A549 (cell line): ENCODE data around the gene SURF1. TPM values are rescaled to one million over a fixed set of nuclear protein-coding genes. Genes with fewer than 3 reads are reported as not detected.

Source experiments
- ATAC-seq, 2 experiments: fragments of 200-7000 bp in 1 of 2; fragments of >200 bp in 1 of 2; cut with Nextera tagmentation in 1 of 2; cut with Tn5 transposase in 1 of 2; 3 replicates each; pipeline versions ENCODE4 v1.8.0 to v1.9.1; 2018 to 2020; ENCODE audit warnings: mild to moderate bottlenecking in 1 of 2, moderate library complexity in 1 of 2
- CTCF ChIA-PET: fragments of 300-600 bp; sonication (Branson Sonifier 250); formaldehyde crosslinking; extraction: SDS; loops from one replicate; lab custom pipeline; 2021; ENCODE audit warnings: antibody characterized with exemption, inconsistent platforms; lab: Yijun Ruan, JAX
- POLR2A ChIA-PET: fragments of 350-600 bp; formaldehyde crosslinking; extraction: SDS; loops from one replicate; lab custom pipeline; 2021; ENCODE audit warnings: antibody characterized with exemption, inconsistent platforms; lab: Yijun Ruan, JAX
- DNase-seq, 2 experiments: peaks; one replicate each; pipeline versions ENCODE4 v3.0.0 to v3.0.0-alpha.2; 2011 to 2016; ENCODE audit warnings: low read depth in 1 of 2, low spot score in 1 of 2
- FAIRE-seq: peaks from 2 replicates; lab custom pipeline; 2011; peaks lifted over from hg19 to GRCh38; lab: Jason Lieb, UNC
- H3K27ac ChIP-seq, 2 experiments: fragments of >200 bp; sonication (Bioruptor Twin); formaldehyde crosslinking; 3 replicates each; pipeline ENCODE4 v1.5.1; 2016 to 2017
- H3K4me1 ChIP-seq: fragments of >200 bp; sonication (Bioruptor Twin); formaldehyde crosslinking; 3 replicates; pipeline ENCODE4 v1.6.1; 2016
- H3K4me2 ChIP-seq: fragments of >200 bp; sonication (Bioruptor Twin); formaldehyde crosslinking; 3 replicates; pipeline ENCODE4 v1.6.1; 2016
- H3K4me3 ChIP-seq: fragments of >200 bp; sonication (Bioruptor Twin); formaldehyde crosslinking; 3 replicates; pipeline ENCODE4 v1.5.1; 2016
- H3K9me3 ChIP-seq: fragments of >200 bp; sonication (Bioruptor Twin); formaldehyde crosslinking; 3 replicates; pipeline ENCODE4 v1.6.1; 2016
- ATOH8 ChIP-seq: fragments of 250-450 bp; sonication (Bioruptor Pico); IDR thresholded peaks from 2 replicates; pipeline ENCODE4 v1.5.0; 2020; ENCODE audit warnings: low read depth, mild to moderate bottlenecking, moderate library complexity
- CEBPB ChIP-seq, 2 experiments: fragments of >200 bp in 1 of 2; sonication (Bioruptor Twin) in 1 of 2; formaldehyde crosslinking in 1 of 2; IDR thresholded peaks; 2 replicates each; pipeline ENCODE4 v1.6.1; 2012 to 2016
- CHD4 ChIP-seq: fragments of 200-600 bp; sonication (generic); IDR thresholded peaks from 2 replicates; pipeline ENCODE4 v1.6.1; 2016; ENCODE audit warnings: antibody characterized with exemption, mild to moderate bottlenecking, borderline replicate concordance
- E2F6 ChIP-seq: IDR thresholded peaks from 2 replicates; pipeline ENCODE4 v1.6.1; 2012; ENCODE audit warnings: low read depth, borderline replicate concordance
- EHF ChIP-seq: fragments of 250-450 bp; sonication (Bioruptor Pico); IDR thresholded peaks from 2 replicates; pipeline ENCODE4 v1.5.0; 2020; ENCODE audit warnings: mild to moderate bottlenecking
- ELK1 ChIP-seq: fragments of 150-350 bp; IDR thresholded peaks from 2 replicates; pipeline ENCODE4 v1.6.1; 2014; ENCODE audit warnings: low read depth, mild to moderate bottlenecking, low read length
- EP300 ChIP-seq, 2 experiments: fragments of >200 bp; sonication (Bioruptor Twin); formaldehyde crosslinking; IDR thresholded peaks; 2 replicates in 1 of 2; 3 replicates in 1 of 2; pipeline ENCODE4 v1.6.1; 2016 to 2017
- ESRRA ChIP-seq: fragments of 150-350 bp; IDR thresholded peaks from 2 replicates; pipeline ENCODE4 v1.6.1; 2014; ENCODE audit warnings: mild to moderate bottlenecking, low read length, borderline replicate concordance
- FOXS1 ChIP-seq: fragments of 250-450 bp; sonication (Bioruptor Pico); IDR thresholded peaks from 2 replicates; pipeline ENCODE4 v1.5.0; 2020; ENCODE audit warnings: mild to moderate bottlenecking, moderate library complexity
- HOXA7 ChIP-seq: fragments of 250-450 bp; sonication (Bioruptor Pico); IDR thresholded peaks from 2 replicates; pipeline ENCODE4 v1.5.0; 2020; ENCODE audit warnings: mild to moderate bottlenecking, moderate library complexity
- HOXB13 ChIP-seq: fragments of 250-450 bp; sonication (Bioruptor Pico); IDR thresholded peaks from 2 replicates; pipeline ENCODE4 v1.5.0; 2020; ENCODE audit warnings: low read depth, mild to moderate bottlenecking, moderate library complexity
- JUNB ChIP-seq: fragments of >200 bp; sonication (Bioruptor Twin); formaldehyde crosslinking; IDR thresholded peaks from 2 replicates; pipeline ENCODE4 v1.6.1; 2016
- KDM5A ChIP-seq: fragments of 200-600 bp; sonication (generic); IDR thresholded peaks from 2 replicates; pipeline ENCODE4 v1.6.1; 2016; ENCODE audit warnings: antibody characterized with exemption, mild to moderate bottlenecking
- MAFK ChIP-seq: fragments of 450-650 bp; IDR thresholded peaks from 2 replicates; pipeline ENCODE4 v1.6.1; 2014; ENCODE audit not compliant: partially characterized antibody
- MYC ChIP-seq: IDR thresholded peaks from 2 replicates; pipeline ENCODE4 v1.6.1; 2012; ENCODE audit warnings: mild to moderate bottlenecking, inconsistent platforms, low read length, improper control_type of control experiment, borderline replicate concordance
- NR3C1 ChIP-seq: fragments of >200 bp; sonication (Bioruptor Twin); formaldehyde crosslinking; IDR thresholded peaks from 3 replicates; pipeline ENCODE4 v1.6.1; 2017
- PHF8 ChIP-seq: fragments of 200-600 bp; sonication (generic); IDR thresholded peaks from 2 replicates; pipeline ENCODE4 v1.6.1; 2016; ENCODE audit warnings: low read depth, mild to moderate bottlenecking, antibody characterized with exemption, moderate library complexity, borderline replicate concordance
- RNF2 ChIP-seq: fragments of 200-600 bp; sonication (generic); IDR thresholded peaks from 2 replicates; pipeline ENCODE4 v1.6.1; 2016; ENCODE audit warnings: low read depth, mild to moderate bottlenecking, antibody characterized with exemption, moderate library complexity, borderline replicate concordance
- SREBF2 ChIP-seq: fragments of 450-650 bp; IDR thresholded peaks from 2 replicates; pipeline ENCODE4 v1.6.1; 2014; ENCODE audit warnings: mild to moderate bottlenecking, moderate library complexity
- TFCP2L1 ChIP-seq: fragments of 250-450 bp; sonication (Bioruptor Pico); IDR thresholded peaks from 2 replicates; pipeline ENCODE4 v1.5.0; 2021; ENCODE audit warnings: mild to moderate bottlenecking
- TP53 ChIP-seq: fragments of 250-450 bp; sonication (Bioruptor Pico); IDR thresholded peaks from 2 replicates; pipeline ENCODE4 v1.5.0; 2021; ENCODE audit warnings: mild to moderate bottlenecking, moderate library complexity
- USF2 ChIP-seq: fragments of 450-650 bp; IDR thresholded peaks from 2 replicates; pipeline ENCODE4 v1.6.1; 2014; ENCODE audit warnings: antibody characterized with exemption
- ZC3H11A ChIP-seq: fragments of 450-650 bp; IDR thresholded peaks from 2 replicates; pipeline ENCODE4 v1.6.1; 2014; ENCODE audit warnings: antibody characterized with exemption, mild to moderate bottlenecking
- WGBS: methylation state at CpG from one replicate; pipeline ENCODE4 v1.1.6; 2017; ENCODE audit errors: missing lambda C conversion rate; 5-methylcytosine and 5-hydroxymethylcytosine counted together
- polyA plus RNA-seq, 4 experiments: library from polyadenylated mRNA; depleted of rRNA in 3 of 4; stranded (reverse); fragments of >200 nt; fragmentation: RNase III in 1 of 4; extraction: RNeasy Plus Mini Kit Qiagen cat#74134 plus additional on column Dnase treatment in 1 of 4; gene quantifications; 2 replicates in 3 of 4; 3 replicates in 1 of 4; pipeline ENCODE4 v1.2.3, GENCODE V29; 2011 to 2017
- TF ChIP-seq, protein P1 (sequence below): fragments of >200 bp; sonication (Bioruptor Twin); formaldehyde crosslinking; IDR thresholded peaks from 3 replicates; pipeline ENCODE4 v1.6.1; 2016

The SURF1 gene
- polyA plus RNA-seq, 2 of the 4 experiments (the other 2 are of a cell fraction): 28.6 to 47.5 TPM

DNA sequence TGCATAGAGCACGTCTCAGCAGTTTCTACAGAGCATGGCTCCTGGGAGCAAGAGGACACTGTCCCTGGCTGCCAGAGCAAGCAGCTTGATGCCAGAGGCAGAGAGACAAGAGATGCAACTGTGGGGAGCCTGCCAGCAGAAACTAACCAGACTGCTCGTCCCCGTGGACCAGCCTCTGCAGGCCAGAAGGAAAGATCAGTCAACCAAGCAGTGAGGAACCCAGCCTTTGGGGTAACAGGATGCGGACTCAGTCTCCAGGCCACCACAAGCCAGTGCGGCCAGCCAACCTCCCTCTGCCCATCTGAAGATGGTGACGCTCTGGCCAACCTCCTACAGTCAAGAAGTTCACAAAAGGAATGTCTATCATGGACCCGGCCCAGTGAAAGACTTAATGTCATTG lies 15.9 kb upstream of the SURF1 start:
- no peak overlapping the region for H3K4me2 ChIP-seq
- DNase-seq: no peak
- no peak overlapping the region for H3K4me3 ChIP-seq
- no peak for FAIRE-seq
- ChIA-PET CTCF (interaction anchor here (0.8 to 5.6 kb wide), 5 partner anchors 8 to 115 kb away, joined by 3 to 27 read pairs (median 3); no protein-coding TSS in a partner anchor), POLR2A (interaction anchor here (0.6 kb wide), 1 partner anchor 13 kb away, joined by 3 read pairs; no protein-coding TSS in a partner anchor)
- no peak for ATAC-seq
- no peak overlapping the region for H3K27ac ChIP-seq
- TF ChIP-seq HOXB13 (CRISPR knock-in tag) (no peak), TP53 (CRISPR knock-in tag) (no peak), ZC3H11A (no peak), TFCP2L1 (CRISPR knock-in tag) (no peak), E2F6 (no peak), MYC (no peak), EHF (CRISPR knock-in tag) (no peak), KDM5A (no peak), MAFK (no peak), ESRRA (no peak), RNF2 (no peak), FOXS1 (CRISPR knock-in tag) (no peak), CHD4 (no peak), ATOH8 (CRISPR knock-in tag) (no peak), EP300 (IDR thresholded peaks at IDR 0.05) (no peak), HOXA7 (no peak), NR3C1 (no peak)
- TF ChIP-seq, protein P1, sequence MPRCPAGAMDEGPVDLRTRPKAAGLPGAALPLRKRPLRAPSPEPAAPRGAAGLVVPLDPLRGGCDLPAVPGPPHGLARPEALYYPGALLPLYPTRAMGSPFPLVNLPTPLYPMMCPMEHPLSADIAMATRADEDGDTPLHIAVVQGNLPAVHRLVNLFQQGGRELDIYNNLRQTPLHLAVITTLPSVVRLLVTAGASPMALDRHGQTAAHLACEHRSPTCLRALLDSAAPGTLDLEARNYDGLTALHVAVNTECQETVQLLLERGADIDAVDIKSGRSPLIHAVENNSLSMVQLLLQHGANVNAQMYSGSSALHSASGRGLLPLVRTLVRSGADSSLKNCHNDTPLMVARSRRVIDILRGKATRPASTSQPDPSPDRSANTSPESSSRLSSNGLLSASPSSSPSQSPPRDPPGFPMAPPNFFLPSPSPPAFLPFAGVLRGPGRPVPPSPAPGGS: no peak
- no peaks in the 10 kb centered on the region for H3K9me3 ChIP-seq
- peaks cover 21% of the 10 kb centered on the region; the same call in 2 of the 3 replicates for H3K4me1 ChIP-seq
- WGBS: 94% methylated on average over 7 of the region's 7 CpGs

DNA sequence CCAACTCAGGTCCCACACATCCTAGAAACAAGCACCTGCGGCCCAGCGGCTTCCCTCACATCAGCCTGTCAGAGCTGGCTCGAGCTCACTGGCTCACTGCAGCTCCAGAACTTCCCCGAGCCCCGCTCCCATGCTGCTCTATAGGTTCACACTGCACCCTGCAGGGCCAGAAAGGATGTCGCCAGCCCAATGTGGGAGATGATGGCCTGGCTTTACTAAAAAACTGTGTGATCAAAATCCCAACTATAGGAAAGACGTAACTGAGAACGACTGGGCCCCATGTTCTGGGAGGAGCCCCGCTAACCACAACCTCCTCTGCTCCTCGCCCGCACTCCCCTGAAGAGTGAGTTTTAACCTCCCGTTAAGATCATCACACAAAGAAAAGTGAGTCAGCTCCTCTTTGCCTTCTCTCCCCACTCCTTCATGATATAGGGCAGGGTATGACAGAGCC lies 15.0 kb upstream of the SURF1 start:
- Histone ChIP-seq H3K9me3 (no peaks in the 10 kb centered on the region), H3K4me1 (peaks cover 17% of the 10 kb centered on the region; the same call in 1 of the 3 replicates), H3K4me3 (no peak overlapping the region), H3K4me2 (no peak overlapping the region), H3K27ac (no peak overlapping the region)
- ATAC-seq (no peak), DNase-seq (no peak), FAIRE-seq (no peak)
- 91% methylated on average over 11 of the region's 12 CpGs for WGBS
- CTCF ChIA-PET: interaction anchor here (0.9 to 5.6 kb wide), 6 partner anchors 9 to 116 kb away, joined by 3 to 27 read pairs (median 3); no protein-coding TSS in a partner anchor
- no peak for TF ChIP-seq USF2
- no peak for TF ChIP-seq E2F6
- no peak for TF ChIP-seq ESRRA
- TF ChIP-seq PHF8: no peak
- TF ChIP-seq SREBF2: no peak
- TF ChIP-seq JUNB: no peak
- TF ChIP-seq CEBPB (IDR thresholded peaks at IDR 0.05): no peak
- TF ChIP-seq ELK1: no peak
- POLR2A ChIA-PET: no interaction called here
